GM23248 (cell line): ENCODE data around the gene PTPRN2.

Source experiments
- EZH2 ChIP-seq: fragments of 200-600 bp; sonication (generic); IDR thresholded peaks from 2 replicates; pipeline ENCODE4 v1.6.1; 2018; ENCODE audit warnings: antibody characterized with exemption, mild to moderate bottlenecking; ENCODE audit not compliant: insufficient read depth, poor library complexity, severe bottlenecking
- EZH2phosphoT487 ChIP-seq: fragments of 200-600 bp; sonication (generic); IDR thresholded peaks from 2 replicates; pipeline ENCODE4 v1.6.1; 2018; ENCODE audit warnings: antibody characterized with exemption, moderate library complexity, mild to moderate bottlenecking, low read depth; ENCODE audit not compliant: insufficient read depth

GRCh38 chr7:157944051-157944450 is 643.6 kb downstream of the PTPRN2 start:
- no peak for TF ChIP-seq EZH2
- TF ChIP-seq EZH2phosphoT487, result no peak
